Mesothelial cell of epicardium (in vitro differentiated cells): Measurements from ENCODE around the gene XRCC1. TPM values are rescaled to one million over a fixed set of nuclear protein-coding genes. Genes with fewer than 3 reads are reported as not detected.
A peak's percentile ranks its signal among the peaks of the same experiment; 100 is the strongest.

ENCODE experiments used
- DNase-seq, 2 experiments: peaks; one replicate each; pipeline ENCODE4 v3.0.0; 2021; ENCODE audit warnings: low spot score in 2 of 2; ENCODE audit not compliant: unreplicated experiment in 2 of 2
- H3K27ac Mint-ChIP-seq: 2 replicates; pipeline ENCODE4 v1.8.0; 2021; ENCODE audit warnings: mixed read lengths
- H3K27me3 Mint-ChIP-seq: 2 replicates; pipeline ENCODE4 v1.8.0; 2021; ENCODE audit warnings: low read depth, mixed read lengths
- H3K36me3 Mint-ChIP-seq: 2 replicates; pipeline ENCODE4 v1.8.0; 2021; ENCODE audit warnings: mixed read lengths
- H3K4me1 Mint-ChIP-seq: 2 replicates; pipeline ENCODE4 v1.8.0; 2021; ENCODE audit warnings: mixed read lengths
- H3K4me3 Mint-ChIP-seq: 2 replicates; pipeline ENCODE4 v1.8.0; 2021; ENCODE audit warnings: mild to moderate bottlenecking, moderate library complexity, mixed read lengths
- H3K9me3 Mint-ChIP-seq: 2 replicates; pipeline ENCODE4 v1.8.0; 2021; ENCODE audit warnings: mixed read lengths
- CTCF ChIP-seq: fragments of 200-600 bp; sonication (generic); IDR thresholded peaks from one replicate; pipeline ENCODE4 v1.5.0; 2021; ENCODE audit warnings: antibody characterized with exemption; ENCODE audit not compliant: unreplicated experiment
- total RNA-seq: library from RNA; stranded (reverse); gene quantifications from 3 replicates; pipeline ENCODE4 v1.2.1, GENCODE V29; 2021

The XRCC1 gene
- total RNA-seq, 1 donor from 2014 or later, result 56.1 TPM

GRCh38 chr19:43612374-43612773 is 37.0 kb upstream of the XRCC1 start:
- Mint-ChIP-seq H3K27me3 (no peaks in the 10 kb centered on the region), H3K9me3 (no peaks in the 10 kb centered on the region), H3K36me3 (peaks cover 32% of the 10 kb centered on the region), H3K4me1 (peaks cover 5% of the 10 kb centered on the region), H3K27ac (no peak overlapping the region), H3K4me3 (no peak overlapping the region)
- no peak for TF ChIP-seq CTCF
- no peak for DNase-seq

- Mint-ChIP-seq H3K27me3 (no peaks in the 10 kb centered on the region), H3K4me3 (no peak within 1 kb of the TSS), H3K36me3 (peaks cover 37% of the 10 kb centered on the region), H3K27ac (no peak within 1 kb of the TSS), H3K9me3 (no peaks in the 10 kb centered on the region), H3K4me1 (peaks cover 5% of the 10 kb centered on the region)
- no peak for TF ChIP-seq CTCF
- DNase-seq, result no peak
These were observed 36.5 kb upstream of the XRCC1 start, which contains the start of gene SRRM5 for GRCh38 chr19:43611788-43612187. SRRM5 (plus strand) TSS chr19:43612088; CDS start chr19:43612122, 34 bp downstream.

DNA sequence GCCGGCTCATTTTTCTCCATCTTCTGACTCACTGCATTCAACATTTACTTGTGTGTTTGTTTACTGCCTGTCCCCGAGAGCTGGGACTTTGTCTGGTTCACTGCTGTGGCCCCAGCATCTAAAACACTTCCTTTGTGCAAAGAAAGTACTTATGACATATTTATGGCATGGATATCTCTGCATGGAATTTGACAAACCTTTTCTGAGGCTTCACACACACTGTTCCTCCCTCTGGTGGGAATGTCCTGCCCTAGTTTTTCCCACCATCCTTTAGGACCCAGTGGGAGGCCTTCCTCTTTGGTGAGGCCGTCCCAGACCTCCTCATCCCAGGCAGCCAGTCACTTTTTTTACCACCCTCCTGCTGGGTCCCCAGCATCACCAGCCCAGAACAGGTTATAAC is 35.2 kb upstream of the XRCC1 start:
- DNase-seq, result no peak
- Mint-ChIP-seq H3K9me3 (no peaks in the 10 kb centered on the region), H3K4me1 (peaks cover under 1% of the 10 kb centered on the region), H3K27ac (peak overlapping the region; percentile 50), H3K4me3 (no peak overlapping the region), H3K36me3 (peaks cover 41% of the 10 kb centered on the region), H3K27me3 (no peaks in the 10 kb centered on the region)
- TF ChIP-seq CTCF, result no peak

DNA sequence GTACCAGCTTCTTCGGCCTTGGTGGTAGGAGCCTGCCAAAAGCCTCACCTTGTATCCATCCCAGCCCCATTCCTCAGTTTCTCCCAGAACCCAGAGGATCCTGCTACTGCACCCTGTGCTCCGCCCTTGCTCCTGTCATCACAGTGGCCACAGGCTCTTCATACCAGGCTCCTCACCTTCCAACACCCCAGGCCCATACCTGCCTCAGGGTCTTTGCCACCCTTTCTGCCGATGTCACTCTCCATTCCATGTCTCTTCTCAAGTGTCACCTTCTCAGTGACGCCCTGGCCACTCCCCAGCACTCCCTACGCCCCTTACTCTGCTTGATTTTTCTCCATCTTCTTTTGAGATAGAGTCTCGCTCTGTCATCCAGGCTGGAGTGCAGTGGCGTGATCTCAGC is 34.5 kb upstream of the XRCC1 start:
- Mint-ChIP-seq H3K27me3 (no peaks in the 10 kb centered on the region), H3K9me3 (no peaks in the 10 kb centered on the region), H3K4me1 (no peaks in the 10 kb centered on the region), H3K27ac (no peak overlapping the region), H3K4me3 (no peak overlapping the region), H3K36me3 (peaks cover 43% of the 10 kb centered on the region)
- TF ChIP-seq CTCF, result no peak
- DNase-seq, result no peak

DNA sequence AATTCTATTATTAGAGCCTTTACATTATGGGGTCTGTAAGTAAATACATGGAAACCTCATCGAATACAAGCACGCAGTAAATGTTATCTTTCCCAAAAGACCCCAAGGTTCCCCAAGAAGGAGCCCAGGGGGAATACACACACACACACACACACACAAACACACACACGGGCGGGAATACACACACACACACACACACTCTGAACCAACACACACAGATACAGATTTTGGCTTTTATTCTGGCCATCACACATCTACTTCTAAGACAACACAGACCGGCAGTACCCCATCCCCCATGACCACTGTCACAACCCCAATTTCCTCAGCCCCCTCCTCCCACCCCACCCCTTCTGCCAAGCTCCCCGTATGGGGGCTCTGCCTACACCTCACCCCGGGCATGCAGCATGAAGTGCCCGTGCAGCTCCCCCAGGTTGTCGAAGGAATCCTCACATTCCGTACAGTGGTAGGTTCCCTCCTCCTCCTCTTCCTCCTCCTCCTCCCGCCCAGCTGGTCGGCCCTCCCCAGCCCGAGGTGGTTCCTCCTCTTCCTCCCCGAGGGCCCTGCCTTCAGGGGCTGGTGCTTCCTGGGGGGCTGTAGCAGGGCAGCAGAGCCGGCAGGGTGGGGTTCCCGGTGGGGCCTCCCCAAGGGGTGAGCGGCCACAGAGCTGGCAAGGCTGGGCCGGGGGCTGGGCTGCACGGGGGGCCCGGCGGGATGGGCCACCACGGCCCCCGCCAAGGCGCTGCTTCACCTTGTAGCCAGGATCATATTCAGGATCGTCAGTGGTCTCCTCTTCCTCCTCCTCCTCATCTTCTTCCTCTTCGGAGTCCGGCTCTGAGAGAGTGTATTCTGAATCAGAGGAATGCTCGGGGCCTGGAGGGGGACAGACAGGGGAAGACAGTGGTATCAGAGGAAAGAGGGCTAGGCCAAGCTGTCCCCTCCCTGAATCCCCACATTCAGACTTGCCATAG is 32.2 kb upstream of the XRCC1 start:
- no peak for DNase-seq
- H3K4me3 Mint-ChIP-seq, result no peak overlapping the region
- no peak overlapping the region for H3K27ac Mint-ChIP-seq
- TF ChIP-seq CTCF, result no peak
- peaks cover 27% of the 10 kb centered on the region for H3K36me3 Mint-ChIP-seq
- no peaks in the 10 kb centered on the region for H3K4me1 Mint-ChIP-seq
- H3K27me3 Mint-ChIP-seq, result no peaks in the 10 kb centered on the region
- H3K9me3 Mint-ChIP-seq, result no peaks in the 10 kb centered on the region
